Chondrocyte (in vitro differentiated cells): Measurements from ENCODE around the gene ATG7. TPM values are rescaled to one million over a fixed set of nuclear protein-coding genes. Genes with fewer than 3 reads are reported as not detected.
A peak's percentile ranks its signal among the peaks of the same experiment; 100 is the strongest.

Experiments
- DNase-seq: peaks from one replicate; pipeline ENCODE4 v3.0.0; 2021; ENCODE audit warnings: mixed read lengths, low spot score
- H3K27ac Mint-ChIP-seq: one replicate; pipeline ENCODE4 v1.8.0; 2021; ENCODE audit warnings: mild to moderate bottlenecking, moderate library complexity, mixed read lengths; ENCODE audit not compliant: unreplicated experiment
- H3K27me3 Mint-ChIP-seq: 2 replicates; pipeline ENCODE4 v1.8.0; 2021; ENCODE audit warnings: low read depth, mixed read lengths
- H3K36me3 Mint-ChIP-seq: 2 replicates; pipeline ENCODE4 v1.8.0; 2021; ENCODE audit warnings: low read depth, mixed read lengths
- H3K4me1 Mint-ChIP-seq: 2 replicates; pipeline ENCODE4 v1.8.0; 2021; ENCODE audit warnings: low read depth, mild to moderate bottlenecking, mixed read lengths
- H3K4me3 Mint-ChIP-seq: one replicate; pipeline ENCODE4 v1.8.0; 2021; ENCODE audit warnings: mild to moderate bottlenecking, moderate library complexity, mixed read lengths; ENCODE audit not compliant: unreplicated experiment
- H3K9me3 Mint-ChIP-seq: 2 replicates; pipeline ENCODE4 v1.8.0; 2021; ENCODE audit warnings: low read depth, mixed read lengths
- total RNA-seq: library from RNA; stranded (reverse); gene quantifications from 3 replicates; pipeline ENCODE4 v1.2.1, GENCODE V29; 2021
- TF ChIP-seq, protein P1 (sequence below): fragments of 200-600 bp; sonication (generic); IDR thresholded peaks from 2 replicates; pipeline ENCODE4 v1.5.0; 2021; ENCODE audit warnings: antibody characterized with exemption, mild to moderate bottlenecking, moderate library complexity

ATG7 gene
- total RNA-seq, 1 donor from 2014 or later, result 27.4 TPM

DNA sequence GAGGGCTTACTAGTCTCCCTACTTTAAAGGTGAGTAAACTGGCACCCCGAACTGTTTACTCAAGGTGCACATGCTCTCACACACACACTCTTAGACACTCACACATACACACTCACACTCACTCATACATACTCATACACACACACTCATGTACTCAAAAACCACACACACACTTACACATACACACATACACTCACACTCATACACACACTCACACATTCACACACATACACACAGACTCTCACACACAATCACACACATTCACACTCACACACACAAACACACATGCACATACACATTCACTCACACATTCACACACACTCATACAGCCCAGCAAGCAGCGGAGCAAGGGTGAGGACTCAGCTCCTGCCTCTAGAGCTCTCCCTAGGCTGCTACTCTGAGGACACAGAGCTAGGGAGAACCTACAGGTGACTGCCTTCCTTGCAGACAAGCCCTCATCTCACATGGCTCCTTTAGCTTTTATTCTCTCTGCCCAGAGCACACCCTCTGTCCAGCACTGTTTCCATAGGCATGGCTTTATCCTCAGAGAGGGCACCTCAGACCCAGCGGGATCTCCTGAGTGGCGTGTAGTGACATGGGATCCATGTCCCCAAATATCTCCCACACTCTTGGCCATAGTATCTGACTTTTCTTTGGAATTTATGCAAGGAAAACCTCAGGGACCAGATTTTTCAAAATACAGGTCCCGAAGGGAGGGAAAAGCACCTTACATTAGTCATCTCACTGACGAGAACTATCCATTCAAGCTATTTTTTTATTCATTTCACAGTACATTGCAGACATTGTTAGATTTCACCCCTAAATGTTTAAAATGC is 26.2 kb upstream of the ATG7 start:
- Mint-ChIP-seq H3K27me3 (no peaks in the 10 kb centered on the region), H3K4me3 (no peak overlapping the region), H3K27ac (no peak overlapping the region), H3K9me3 (no peaks in the 10 kb centered on the region), H3K4me1 (peaks cover 20% of the 10 kb centered on the region), H3K36me3 (peaks cover 4% of the 10 kb centered on the region)
- no peak for DNase-seq
- TF ChIP-seq, protein P1, sequence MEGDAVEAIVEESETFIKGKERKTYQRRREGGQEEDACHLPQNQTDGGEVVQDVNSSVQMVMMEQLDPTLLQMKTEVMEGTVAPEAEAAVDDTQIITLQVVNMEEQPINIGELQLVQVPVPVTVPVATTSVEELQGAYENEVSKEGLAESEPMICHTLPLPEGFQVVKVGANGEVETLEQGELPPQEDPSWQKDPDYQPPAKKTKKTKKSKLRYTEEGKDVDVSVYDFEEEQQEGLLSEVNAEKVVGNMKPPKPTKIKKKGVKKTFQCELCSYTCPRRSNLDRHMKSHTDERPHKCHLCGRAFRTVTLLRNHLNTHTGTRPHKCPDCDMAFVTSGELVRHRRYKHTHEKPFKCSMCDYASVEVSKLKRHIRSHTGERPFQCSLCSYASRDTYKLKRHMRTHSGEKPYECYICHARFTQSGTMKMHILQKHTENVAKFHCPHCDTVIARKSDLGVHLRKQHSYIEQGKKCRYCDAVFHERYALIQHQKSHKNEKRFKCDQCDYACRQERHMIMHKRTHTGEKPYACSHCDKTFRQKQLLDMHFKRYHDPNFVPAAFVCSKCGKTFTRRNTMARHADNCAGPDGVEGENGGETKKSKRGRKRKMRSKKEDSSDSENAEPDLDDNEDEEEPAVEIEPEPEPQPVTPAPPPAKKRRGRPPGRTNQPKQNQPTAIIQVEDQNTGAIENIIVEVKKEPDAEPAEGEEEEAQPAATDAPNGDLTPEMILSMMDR, result no peak

DNA sequence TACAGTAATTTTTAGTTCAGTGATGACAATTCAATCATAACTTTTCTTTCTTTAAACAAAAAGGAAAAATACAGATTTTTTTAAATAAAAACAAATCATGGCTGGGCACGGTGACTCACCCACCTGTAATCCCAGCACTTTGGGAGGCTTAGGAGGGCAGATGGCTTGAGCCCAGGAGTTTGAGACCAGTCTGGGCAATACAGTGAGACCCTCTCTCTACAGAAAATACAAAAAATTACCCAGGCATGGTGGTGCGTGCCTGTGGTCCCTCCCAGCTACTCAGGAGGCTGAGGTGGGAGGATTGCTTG is 25.6 kb upstream of the ATG7 start:
- H3K27ac Mint-ChIP-seq, result no peak overlapping the region
- TF ChIP-seq, protein P1, result no peak
- no peaks in the 10 kb centered on the region for H3K9me3 Mint-ChIP-seq
- peaks cover 26% of the 10 kb centered on the region for H3K4me1 Mint-ChIP-seq
- no peaks in the 10 kb centered on the region for H3K27me3 Mint-ChIP-seq
- no peak for DNase-seq
- peaks cover 4% of the 10 kb centered on the region for H3K36me3 Mint-ChIP-seq
- no peak overlapping the region for H3K4me3 Mint-ChIP-seq

DNA sequence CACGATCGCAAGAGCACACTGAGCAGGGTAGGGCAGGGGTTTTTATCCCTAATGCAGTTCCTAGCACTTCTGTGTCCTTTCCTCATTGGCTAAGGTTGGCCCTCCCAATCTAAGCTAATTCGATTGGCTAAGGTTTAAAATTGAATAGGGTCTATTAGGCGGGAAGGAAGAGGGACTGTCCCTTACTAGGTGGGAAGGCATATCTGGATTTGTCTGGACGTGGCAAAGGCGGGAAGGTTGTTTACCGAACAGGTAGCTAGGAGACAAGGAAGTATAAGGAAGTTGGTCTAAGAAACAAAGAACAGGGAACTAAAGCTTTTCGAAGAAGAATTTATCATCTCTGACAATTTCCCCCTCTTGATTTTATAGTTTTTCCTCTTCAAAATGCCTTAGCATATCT is 24.8 kb upstream of the ATG7 start:
- no peak for DNase-seq
- no peak overlapping the region for H3K27ac Mint-ChIP-seq
- TF ChIP-seq, protein P1, result no peak
- H3K4me3 Mint-ChIP-seq, result no peak overlapping the region
- peaks cover 31% of the 10 kb centered on the region for H3K4me1 Mint-ChIP-seq
- H3K36me3 Mint-ChIP-seq, result peaks cover 4% of the 10 kb centered on the region
- H3K27me3 Mint-ChIP-seq, result no peaks in the 10 kb centered on the region
- no peaks in the 10 kb centered on the region for H3K9me3 Mint-ChIP-seq

DNA sequence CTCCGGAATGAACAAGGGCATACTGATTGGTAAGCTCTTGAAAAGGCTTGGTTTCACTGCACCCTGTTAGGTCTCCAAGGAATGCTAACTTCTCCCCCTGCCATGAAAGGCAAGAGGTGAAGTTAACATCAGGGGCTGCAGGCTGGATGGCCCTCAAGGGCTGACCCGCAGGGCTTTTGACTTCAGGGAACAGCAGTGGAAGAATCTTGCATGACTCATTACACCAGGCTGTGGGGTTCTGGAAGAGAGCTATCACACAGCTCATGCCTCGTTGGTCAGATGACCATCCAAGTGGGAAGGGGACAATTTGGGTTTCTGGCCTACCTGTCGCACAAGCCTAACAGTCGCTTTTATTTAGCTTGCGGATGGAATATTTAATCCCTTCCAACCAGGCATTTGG is 23.6 kb upstream of the ATG7 start:
- Mint-ChIP-seq H3K9me3 (no peaks in the 10 kb centered on the region), H3K36me3 (peaks cover 4% of the 10 kb centered on the region), H3K4me1 (peaks cover 30% of the 10 kb centered on the region), H3K27me3 (no peaks in the 10 kb centered on the region), H3K4me3 (no peak overlapping the region), H3K27ac (no peak overlapping the region)
- TF ChIP-seq, protein P1, result no peak
- no peak for DNase-seq

DNA sequence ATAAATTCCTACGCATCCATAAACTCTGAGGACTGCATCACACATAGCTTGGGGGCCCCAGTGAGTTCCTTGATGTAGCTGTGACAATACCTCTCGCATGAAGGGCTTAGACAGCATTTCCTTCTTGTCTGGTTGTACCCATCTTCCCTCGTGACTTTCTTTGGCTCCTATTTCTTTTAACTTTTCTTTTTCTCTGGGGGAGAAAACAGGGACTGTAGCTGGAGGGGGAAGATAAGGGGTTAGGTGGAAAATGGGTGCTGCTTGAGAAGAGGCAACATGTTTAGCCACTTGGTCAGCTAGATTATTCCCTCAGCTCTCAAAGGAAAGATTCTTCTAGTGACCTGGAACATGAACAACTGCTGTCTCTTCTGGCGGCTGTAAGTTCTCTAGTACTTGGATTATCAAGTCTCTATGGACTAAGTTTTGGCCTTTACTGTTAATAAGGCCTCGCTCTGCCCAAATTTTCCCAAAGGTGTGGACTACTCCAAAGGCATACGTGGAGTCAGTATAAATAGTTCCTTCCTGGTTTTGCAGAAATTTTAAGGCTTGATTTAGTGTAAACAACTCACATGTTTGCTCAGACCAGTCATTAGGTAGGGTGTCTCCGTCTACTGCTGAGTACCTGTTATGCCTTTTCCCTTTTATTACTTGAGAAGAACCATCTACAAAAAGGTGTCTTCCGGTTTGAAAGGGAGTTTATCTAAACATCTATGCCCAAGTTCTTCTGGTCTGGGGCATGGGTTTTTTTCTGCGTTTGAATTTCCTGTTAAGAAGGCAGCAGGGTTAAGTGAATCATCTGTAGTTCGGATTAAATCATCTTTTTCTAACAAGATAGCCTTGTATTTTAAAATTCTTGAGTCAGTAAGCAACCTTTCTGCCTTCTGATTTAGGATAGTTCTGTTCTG is 21.0 kb upstream of the ATG7 start:
- no peak overlapping the region for H3K4me3 Mint-ChIP-seq
- no peak for DNase-seq
- no peaks in the 10 kb centered on the region for H3K9me3 Mint-ChIP-seq
- H3K27me3 Mint-ChIP-seq, result no peaks in the 10 kb centered on the region
- H3K36me3 Mint-ChIP-seq, result peaks cover 10% of the 10 kb centered on the region
- peaks cover 23% of the 10 kb centered on the region for H3K4me1 Mint-ChIP-seq
- TF ChIP-seq, protein P1, result no peak
- peak overlapping the region; percentile 7 for H3K27ac Mint-ChIP-seq
